Left ventricle myocardium inferior (tissue), 1 donor: ENCODE results near the gene CAMK2D. TPM values are rescaled to one million over a fixed set of nuclear protein-coding genes. Genes with fewer than 3 reads are reported as not detected.
A peak's percentile ranks its signal among the peaks of the same experiment; 100 is the strongest.

Source experiments
- DNase-seq: peaks from one replicate; pipeline ENCODE4 v3.0.0-alpha.2; 2020
- H3K27ac ChIP-seq: fragments of 200-600 bp; replicated peaks from 2 replicates; pipeline ENCODE4 v1.8.0; 2021
- H3K27me3 ChIP-seq: fragments of 200-600 bp; 2 replicates; pipeline ENCODE4 v1.8.0; 2021; ENCODE audit warnings: low read depth
- H3K36me3 ChIP-seq: fragments of 200-600 bp; 2 replicates; pipeline ENCODE4 v1.8.0; 2021
- H3K4me1 ChIP-seq: fragments of 200-600 bp; 2 replicates; pipeline ENCODE4 v1.8.0; 2021
- H3K4me3 ChIP-seq: fragments of 200-600 bp; 2 replicates; pipeline ENCODE4 v1.8.0; 2021; ENCODE audit warnings: mild to moderate bottlenecking, moderate library complexity
- H3K9me3 ChIP-seq: fragments of 200-600 bp; replicated peaks from 2 replicates; pipeline ENCODE4 v1.8.0; 2021
- intact Hi-C: fragments of 100-400 bp; cut with micrococcal nuclease; formaldehyde crosslinking; loops from one replicate; pipeline ENCODE4 v1.11.0; 2022
- total RNA-seq: library from RNA; stranded (reverse); fragmentation: NEBNext Ultra II Directional; extraction: Animal tissue kit (Norgen Biotek cat#: 25700); gene quantifications from one replicate; pipeline ENCODE4 v1.2.1, GENCODE V29; 2021
- TF ChIP-seq, protein P1 (sequence below): fragments of 200-600 bp; IDR thresholded peaks from 2 replicates; pipeline ENCODE4 v1.8.0; 2021; ENCODE audit warnings: antibody characterized with exemption, mild to moderate bottlenecking, borderline replicate concordance
- donor health status: DM: no; HTN: yes; CAD: no; lungs with severe emphysema.

The CAMK2D gene
- total RNA-seq, 1 donor from 2014 or later, result 223 TPM

DNA sequence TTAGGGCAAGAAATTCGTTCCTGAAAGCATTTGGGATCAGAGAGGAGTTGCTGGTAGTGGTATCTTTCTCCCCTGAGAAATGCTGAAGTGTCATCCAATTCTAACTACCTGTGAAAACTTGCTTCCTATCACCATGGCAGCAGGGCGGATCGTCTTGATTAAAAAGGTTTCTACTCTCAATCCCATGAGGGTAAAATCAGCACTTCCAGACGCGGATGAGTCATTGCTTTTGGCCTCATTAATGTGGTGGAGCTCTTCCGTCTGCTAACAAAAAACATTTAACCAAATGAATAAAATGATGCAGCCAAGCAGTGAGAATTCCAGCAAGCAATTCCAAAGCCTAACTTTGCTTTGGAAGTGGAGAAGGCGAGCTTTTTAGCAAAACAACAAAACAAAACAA lies 325.6 kb downstream of the CAMK2D start:
- TF ChIP-seq, protein P1, sequence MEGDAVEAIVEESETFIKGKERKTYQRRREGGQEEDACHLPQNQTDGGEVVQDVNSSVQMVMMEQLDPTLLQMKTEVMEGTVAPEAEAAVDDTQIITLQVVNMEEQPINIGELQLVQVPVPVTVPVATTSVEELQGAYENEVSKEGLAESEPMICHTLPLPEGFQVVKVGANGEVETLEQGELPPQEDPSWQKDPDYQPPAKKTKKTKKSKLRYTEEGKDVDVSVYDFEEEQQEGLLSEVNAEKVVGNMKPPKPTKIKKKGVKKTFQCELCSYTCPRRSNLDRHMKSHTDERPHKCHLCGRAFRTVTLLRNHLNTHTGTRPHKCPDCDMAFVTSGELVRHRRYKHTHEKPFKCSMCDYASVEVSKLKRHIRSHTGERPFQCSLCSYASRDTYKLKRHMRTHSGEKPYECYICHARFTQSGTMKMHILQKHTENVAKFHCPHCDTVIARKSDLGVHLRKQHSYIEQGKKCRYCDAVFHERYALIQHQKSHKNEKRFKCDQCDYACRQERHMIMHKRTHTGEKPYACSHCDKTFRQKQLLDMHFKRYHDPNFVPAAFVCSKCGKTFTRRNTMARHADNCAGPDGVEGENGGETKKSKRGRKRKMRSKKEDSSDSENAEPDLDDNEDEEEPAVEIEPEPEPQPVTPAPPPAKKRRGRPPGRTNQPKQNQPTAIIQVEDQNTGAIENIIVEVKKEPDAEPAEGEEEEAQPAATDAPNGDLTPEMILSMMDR, result no peak
- intact Hi-C loops, result no loop called here
- peaks cover 25% of the 10 kb centered on the region for H3K4me1 ChIP-seq
- no peak overlapping the region for H3K4me3 ChIP-seq
- H3K36me3 ChIP-seq, result no peaks in the 10 kb centered on the region
- no peaks in the 10 kb centered on the region for H3K27me3 ChIP-seq
- peak overlapping the region; percentile 82 for H3K27ac ChIP-seq
- DNase-seq, result peak; percentile 24
- peaks cover 6% of the 10 kb centered on the region for H3K9me3 ChIP-seq

GRCh38 chr4:113434247-113434587 lies 327.3 kb downstream of the CAMK2D start:
- H3K4me3 ChIP-seq, result no peak overlapping the region
- H3K36me3 ChIP-seq, result no peaks in the 10 kb centered on the region
- no peaks in the 10 kb centered on the region for H3K27me3 ChIP-seq
- H3K9me3 ChIP-seq, result peaks cover 6% of the 10 kb centered on the region
- intact Hi-C loops, result no loop called here
- TF ChIP-seq, protein P1, result no peak
- peak overlapping the region; percentile 6 for H3K27ac ChIP-seq
- peaks cover 25% of the 10 kb centered on the region for H3K4me1 ChIP-seq
- no peak for DNase-seq

DNA sequence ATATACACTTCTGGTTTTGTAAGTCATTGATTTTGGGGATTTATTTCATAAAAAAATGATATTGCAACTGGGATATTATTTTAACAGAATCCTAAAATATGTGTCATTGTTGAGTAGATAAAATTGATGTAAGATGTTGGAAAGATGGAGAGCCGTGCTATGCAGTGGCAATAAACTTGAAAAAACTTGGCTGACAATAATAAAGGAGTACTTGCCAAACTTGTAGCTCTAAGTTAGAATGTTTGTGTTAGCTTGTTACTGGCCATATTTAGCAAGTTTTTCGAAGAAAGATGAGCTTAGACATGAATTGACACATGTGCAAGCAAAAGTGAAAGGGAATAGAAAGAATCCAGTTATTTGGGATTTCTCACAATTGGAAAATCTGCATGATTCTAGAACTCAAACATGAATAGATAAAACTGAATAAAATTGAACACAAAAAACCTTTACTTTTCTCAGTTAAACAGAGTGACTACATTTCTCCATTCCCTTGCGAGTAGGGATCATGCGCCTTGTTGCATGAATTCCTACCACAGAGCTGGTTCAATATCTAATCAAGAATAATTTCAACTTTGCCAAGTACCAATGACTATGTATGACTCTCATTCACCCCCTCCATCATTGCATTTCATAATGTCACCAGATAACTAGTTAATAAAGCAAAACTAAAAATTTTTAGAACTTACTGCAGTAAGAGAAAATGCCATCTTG lies 327.8 kb downstream of the CAMK2D start:
- Histone ChIP-seq H3K36me3 (no peaks in the 10 kb centered on the region), H3K4me1 (peaks cover 25% of the 10 kb centered on the region), H3K27ac (peak overlapping the region; percentile 6), H3K27me3 (no peaks in the 10 kb centered on the region), H3K4me3 (no peak overlapping the region), H3K9me3 (peaks cover 6% of the 10 kb centered on the region)
- intact Hi-C loops, result no loop called here
- TF ChIP-seq, protein P1, result no peak
- DNase-seq, result no peak

GRCh38 chr4:113433116-113433515 lies 328.4 kb downstream of the CAMK2D start:
- Histone ChIP-seq H3K27me3 (no peaks in the 10 kb centered on the region), H3K9me3 (peaks cover 6% of the 10 kb centered on the region), H3K36me3 (no peaks in the 10 kb centered on the region), H3K4me3 (no peak overlapping the region), H3K4me1 (peaks cover 25% of the 10 kb centered on the region), H3K27ac (no peak overlapping the region)
- TF ChIP-seq, protein P1, result no peak
- DNase-seq, result no peak
- intact Hi-C loops, result no loop called here

GRCh38 chr4:113423631-113424030 lies 337.9 kb downstream of the CAMK2D start:
- H3K4me1 ChIP-seq, result no peaks in the 10 kb centered on the region
- no peak for DNase-seq
- intact Hi-C loops, result no loop called here
- no peak overlapping the region for H3K27ac ChIP-seq
- TF ChIP-seq, protein P1, result no peak
- H3K4me3 ChIP-seq, result no peak overlapping the region
- H3K9me3 ChIP-seq, result peaks cover 23% of the 10 kb centered on the region
- H3K36me3 ChIP-seq, result no peaks in the 10 kb centered on the region
- H3K27me3 ChIP-seq, result no peaks in the 10 kb centered on the region
